NCI-H2171 treated with DMSO at 0.1 percent for 48 hours (cell line): ENCODE data around the gene GPC1.

ENCODE experiments used
- DNase-seq: peaks from one replicate; lab custom pipeline; 2025; lab: John Stamatoyannopoulos, UW

The GPC1 gene

GRCh38 chr2:240412211-240412861 lies 23.1 kb upstream of the GPC1 start:
- DNase-seq = no peak

GRCh38 chr2:240412975-240413812 lies 22.3 kb upstream of the GPC1 start:
- no peak for DNase-seq

GRCh38 chr2:240413813-240414429 lies 21.5 kb upstream of the GPC1 start:
- no peak for DNase-seq

GRCh38 chr2:240416821-240417220 lies 18.6 kb upstream of the GPC1 start:
- no peak for DNase-seq

GRCh38 chr2:240418311-240418710 lies 17.2 kb upstream of the GPC1 start:
- DNase-seq = no peak

- DNase-seq = no peak
Measured at GRCh38 chr2:240419271-240419670, 16.2 kb upstream of the GPC1 start.

- DNase-seq = no peak
Measured at GRCh38 chr2:240419723-240420122, 15.7 kb upstream of the GPC1 start.

DNA sequence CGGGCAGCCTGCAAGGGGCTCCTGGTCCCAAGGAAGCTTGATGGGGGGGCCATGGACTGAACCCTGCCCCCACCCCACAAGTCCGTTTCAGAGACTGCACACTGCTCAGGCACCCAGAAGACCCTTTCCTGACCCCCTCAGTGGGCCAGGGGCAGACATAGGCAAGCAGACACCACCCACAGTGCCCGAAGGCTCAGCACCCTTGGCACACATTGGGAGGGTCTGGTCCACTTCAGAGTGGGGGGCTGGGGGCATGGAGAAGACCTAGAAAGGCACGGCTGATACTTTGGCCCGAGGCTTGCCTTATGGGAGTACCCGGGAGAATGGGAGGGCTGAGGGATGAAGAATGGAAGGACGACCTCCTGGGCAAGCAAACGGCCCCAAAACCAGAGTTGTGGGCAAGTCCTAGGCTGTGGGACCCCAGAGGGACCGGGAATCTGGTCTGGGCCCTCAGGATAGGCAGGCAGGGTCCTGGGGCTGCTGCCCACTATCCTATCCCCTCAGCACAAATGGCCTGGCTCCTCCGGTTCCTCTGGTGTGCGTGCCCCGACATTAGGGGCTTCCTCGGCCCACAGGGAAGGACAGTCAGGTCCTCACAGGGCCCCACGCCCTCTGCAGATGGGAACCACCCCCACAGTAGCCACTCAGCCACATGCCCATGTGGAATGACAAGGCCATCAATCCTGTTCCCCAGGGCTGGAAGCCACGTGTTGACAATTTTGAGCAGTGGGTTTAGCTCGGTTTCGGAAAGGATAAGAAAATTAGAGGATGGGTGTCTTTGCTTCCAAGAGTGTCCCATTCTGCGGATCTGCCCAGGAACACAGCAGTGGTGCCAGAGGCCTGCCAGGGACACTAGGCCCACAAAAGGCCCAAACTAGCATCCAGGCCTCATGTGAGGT lies 15.0 kb upstream of the GPC1 start:
- DNase-seq = no peak

GRCh38 chr2:240421381-240421780 lies 14.1 kb upstream of the GPC1 start:
- DNase-seq = no peak

- no peak for DNase-seq
Measured at GRCh38 chr2:240422658-240423329, 12.7 kb upstream of the GPC1 start.

DNA sequence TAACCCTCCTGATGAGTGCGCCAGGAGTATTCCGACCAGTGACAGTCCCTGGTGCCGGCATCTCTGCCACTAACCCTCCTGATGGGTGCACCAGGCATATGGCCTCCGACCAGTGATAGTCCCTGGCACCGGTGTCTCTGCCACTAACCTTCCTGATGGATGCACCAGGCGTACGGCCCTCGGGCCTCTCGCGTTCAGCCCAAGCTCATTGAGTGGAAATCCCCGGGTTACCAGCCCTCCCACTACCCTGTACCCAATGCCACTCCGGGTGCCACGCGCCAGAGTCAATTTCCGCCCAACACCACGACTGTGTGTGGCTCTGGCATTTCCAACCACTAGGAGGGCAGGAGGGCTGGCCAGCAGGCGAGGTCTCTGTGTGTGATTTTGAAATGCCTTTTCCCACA lies 11.7 kb upstream of the GPC1 start:
- DNase-seq = no peak

DNA sequence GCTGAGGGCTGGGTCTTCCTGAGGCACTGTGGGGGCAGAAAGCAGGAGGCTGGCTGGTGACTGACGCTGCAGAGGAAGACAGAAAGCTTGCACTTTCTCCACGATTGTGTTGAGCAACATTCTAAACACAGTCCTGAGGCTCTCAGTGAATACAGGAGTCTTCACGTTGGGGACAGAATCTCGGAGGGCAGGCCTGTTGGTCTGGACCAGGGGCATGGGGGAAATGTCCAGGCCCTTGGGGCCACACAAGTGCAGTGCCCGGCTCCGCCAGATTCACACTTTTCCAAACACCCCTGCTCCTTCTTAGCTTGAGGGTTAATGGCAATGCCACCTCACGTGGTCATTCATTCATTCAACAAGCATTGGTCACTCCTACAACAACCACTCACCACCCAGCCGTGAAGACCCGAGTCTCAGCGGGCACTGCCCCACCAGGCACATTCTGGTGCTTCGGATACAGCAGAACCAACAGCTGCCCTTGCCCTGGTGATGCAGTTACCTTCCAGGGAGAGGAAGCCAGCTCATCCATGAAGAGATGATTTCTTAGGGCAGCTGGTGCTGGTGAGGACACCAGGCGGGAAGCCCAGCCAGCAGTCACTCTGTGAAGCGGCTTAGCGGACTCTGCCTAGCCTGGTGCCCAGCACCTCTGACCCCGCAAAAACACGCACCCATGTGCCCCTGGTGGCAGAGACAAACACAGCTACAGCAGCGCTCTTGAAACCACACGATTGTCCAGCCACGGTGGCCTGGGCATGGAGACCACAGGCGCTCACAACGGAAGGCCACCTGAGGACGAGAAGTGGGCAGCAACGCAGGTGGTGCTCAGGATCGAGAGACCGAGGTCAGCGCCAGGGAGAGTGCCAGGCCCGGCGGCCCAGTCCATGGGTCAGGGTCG lies 10.9 kb upstream of the GPC1 start:
- no peak for DNase-seq

DNA sequence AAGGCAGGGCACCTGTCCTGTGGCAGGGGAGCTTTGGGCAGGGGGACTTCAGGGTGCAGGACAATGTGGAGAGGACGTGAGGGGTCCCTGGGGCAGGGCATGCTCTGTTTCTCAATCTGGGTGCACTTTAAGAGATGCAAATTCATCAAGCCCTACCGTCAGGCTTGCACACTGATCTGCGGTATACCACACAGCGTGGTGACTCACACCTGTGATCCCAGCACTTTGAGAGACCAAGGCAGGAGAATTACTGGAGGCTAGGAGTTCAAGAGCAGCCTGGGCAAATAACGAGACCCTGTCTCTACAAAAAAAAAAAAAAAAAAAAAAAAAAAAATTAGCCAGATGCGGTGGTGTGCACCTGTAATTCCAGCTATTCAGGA lies 10.2 kb upstream of the GPC1 start:
- no peak for DNase-seq

GRCh38 chr2:240425697-240426096 lies 9.8 kb upstream of the GPC1 start:
- DNase-seq = no peak

DNA sequence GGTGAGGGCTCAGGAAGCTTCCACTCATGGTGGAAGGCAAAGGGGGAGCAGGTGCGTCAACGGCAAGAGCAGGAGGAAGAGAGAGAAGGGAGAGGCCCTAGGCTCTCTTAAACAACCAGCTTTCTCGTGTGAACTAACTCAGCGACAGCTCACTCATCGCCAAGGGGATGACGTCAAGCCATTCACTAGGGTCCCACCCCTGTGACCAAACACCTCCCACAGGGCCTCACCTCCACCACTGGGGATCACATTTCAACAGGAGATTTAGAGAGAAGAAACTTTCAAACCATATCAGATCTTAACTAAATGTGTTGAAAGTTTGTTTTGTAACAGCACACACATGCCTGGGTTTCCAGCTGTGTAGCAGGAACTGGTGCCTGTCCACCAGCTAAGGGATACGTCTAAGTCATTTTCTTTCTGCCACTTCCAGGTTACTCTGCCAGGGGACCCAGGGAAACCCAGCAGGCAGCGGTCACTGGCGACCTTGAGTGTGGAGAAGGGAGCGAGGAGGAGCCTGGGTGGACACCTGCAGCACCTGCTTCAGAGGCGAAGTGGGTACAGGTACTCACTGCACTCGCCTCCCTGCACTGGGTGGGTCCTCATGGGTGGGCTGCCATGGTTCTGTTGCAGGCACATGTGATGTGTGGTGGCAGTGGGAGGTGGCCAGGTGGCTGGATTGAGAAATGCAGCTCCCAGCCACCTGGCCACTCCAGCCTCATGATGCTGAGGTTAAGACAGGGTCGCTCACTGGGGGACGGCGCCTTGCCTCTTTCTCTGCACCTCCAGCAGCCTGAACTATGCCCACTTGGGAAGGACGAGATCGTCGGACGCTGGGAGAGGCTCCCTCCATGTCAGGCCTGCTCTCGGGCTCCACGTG lies 8.4 kb upstream of the GPC1 start:
- no peak for DNase-seq

- no peak for DNase-seq
Measured at GRCh38 chr2:240427729-240428128, 7.7 kb upstream of the GPC1 start.

DNA sequence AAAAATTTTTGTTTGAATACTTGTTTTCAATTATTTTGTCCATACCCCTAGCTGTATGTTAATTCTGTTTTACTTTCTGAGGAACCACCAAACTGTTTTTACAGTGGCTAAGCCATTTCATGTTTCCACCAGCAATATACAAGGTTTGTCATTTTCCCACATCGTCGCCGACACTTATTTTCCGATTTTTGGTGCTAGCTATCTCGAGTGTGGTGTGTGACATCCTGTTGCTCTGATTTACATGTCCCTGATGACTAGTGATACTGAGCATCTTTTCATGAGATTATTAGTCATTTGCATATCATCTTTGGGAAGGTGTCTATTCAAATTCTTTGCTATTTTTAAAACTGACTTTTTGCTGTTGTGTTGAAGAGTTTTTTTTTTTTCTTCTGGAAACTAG lies 7.2 kb upstream of the GPC1 start:
- DNase-seq = no peak

GRCh38 chr2:240429341-240429871 lies 6.1 kb upstream of the GPC1 start:
- no peak for DNase-seq

- no peak for DNase-seq
Measured at GRCh38 chr2:240429872-240430491, 5.5 kb upstream of the GPC1 start.
